Measurements from ENCODE around the gene ZNF74. TPM values are rescaled to one million over a fixed set of nuclear protein-coding genes. Genes with fewer than 3 reads are reported as not detected.
"Not testable (repeated sequence)": the region's sequence is repeated elsewhere in the genome, so short reads cannot be mapped to it uniquely, and the experiment has no call there.

ZNF74 gene
- total RNA-seq, 1 experiment from 2014 or later, result 34.3 TPM

DNA sequence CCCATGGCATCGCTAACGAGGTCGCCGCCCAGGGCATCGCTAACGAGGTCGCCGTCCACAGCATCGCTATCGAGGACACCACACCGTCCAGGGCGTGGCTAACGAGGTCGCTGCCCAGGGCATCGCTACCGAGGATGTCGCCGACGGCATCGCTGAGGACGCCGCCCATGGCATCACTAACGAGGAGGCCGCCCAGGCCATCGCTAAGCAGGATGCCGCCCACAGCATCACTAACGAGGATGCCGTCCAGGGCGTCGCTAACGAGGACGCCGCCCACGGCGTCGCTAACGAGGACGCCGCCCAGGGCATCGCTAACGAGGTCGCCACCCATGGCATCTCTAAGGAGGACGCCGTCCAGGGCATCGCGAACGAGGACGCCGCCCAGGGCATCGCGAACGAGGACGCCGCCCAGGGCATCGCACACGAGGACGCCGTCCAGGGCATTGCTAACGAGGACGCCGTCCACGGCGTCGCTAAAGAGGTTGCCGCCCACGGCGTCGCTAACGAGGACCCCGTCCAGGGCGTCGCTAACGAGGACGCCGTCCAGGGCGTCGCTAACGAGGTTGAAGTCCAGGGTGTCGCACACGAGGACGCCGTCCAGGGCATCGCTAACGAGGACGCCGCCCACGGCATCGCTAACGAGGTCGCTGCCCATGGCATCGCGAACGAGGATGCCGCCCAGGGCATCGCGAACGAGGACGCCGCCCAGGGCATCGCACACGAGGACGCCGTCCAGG is 35.3 kb upstream of the ZNF74 start:
- H2BK12ac ChIP-seq (ENCODE audit: insufficient read length, low read depth, low read length); H2BK5ac ChIP-seq (ENCODE audit: insufficient read length, low read length); H3T11ph ChIP-seq (ENCODE audit: low read length); H4K8ac ChIP-seq (replicated peaks; ENCODE audit: insufficient read length, low read depth, low read length); H3K4me3 Mint-ChIP-seq; H3K18ac ChIP-seq (ENCODE audit: insufficient read length, low read depth, low read length); H3K4me2 ChIP-seq (ENCODE audit: insufficient read depth, insufficient read length, low read length); H3K27me3 ChIP-seq (ENCODE audit: insufficient read depth, low read length); H3K9me3 ChIP-seq (ENCODE audit: control insufficient read depth, low read depth, low read length); H3K4me1 Mint-ChIP-seq; H4K5ac ChIP-seq (ENCODE audit: insufficient read length, low read depth, low read length); H3K27ac Mint-ChIP-seq; H2AFZ ChIP-seq (ENCODE audit: low read length); H3K14ac ChIP-seq (ENCODE audit: insufficient read depth, low read length); H3K27ac ChIP-seq (ENCODE audit: insufficient read length, low read depth, low read length); H3K4ac ChIP-seq (ENCODE audit: low read depth, low read length); H2BK20ac ChIP-seq (ENCODE audit: low read depth, low read length, poor library complexity, severe bottlenecking); H2BK120ac ChIP-seq (ENCODE audit: low read depth, low read length, poor library complexity, severe bottlenecking); H3K79me1 ChIP-seq (ENCODE audit: insufficient read depth, low read depth, low read length, poor library complexity, severe bottlenecking); H4K91ac ChIP-seq (ENCODE audit: insufficient read length, low read depth, low read length); H3K4me1 ChIP-seq (ENCODE audit: insufficient read depth, low read length); H4K20me1 ChIP-seq (ENCODE audit: control insufficient read depth, insufficient read depth, insufficient read length); H3K27me3 Mint-ChIP-seq (ENCODE audit: low read depth); H3K9ac ChIP-seq (ENCODE audit: extremely low read depth, insufficient read length, low read length); H3K36me3 Mint-ChIP-seq (ENCODE audit: insufficient read depth in 1 of 3, low read depth in 3 of 3); H3K23ac ChIP-seq (ENCODE audit: insufficient read length, low read depth, low read length); H3K79me2 ChIP-seq (ENCODE audit: insufficient read depth, low read length); H3K56ac ChIP-seq (ENCODE audit: insufficient read length, low read depth, low read length); H2BK15ac ChIP-seq (ENCODE audit: low read depth, low read length); H2AK5ac ChIP-seq (ENCODE audit: insufficient read length, low read length); H3K23me2 ChIP-seq (ENCODE audit: insufficient read length, low read depth, low read length, poor library complexity, severe bottlenecking); H3K9me3 Mint-ChIP-seq: not testable (repeated sequence)
- peak; percentile 1 for DNase-seq
- WGBS (ENCODE audit: extremely low coverage, insufficient read length, low lambda C conversion rate), result no CpG with 5 or more reads among the region's 103 CpGs

- H3K27ac ChIP-seq (ENCODE audit: insufficient read length, low read depth, low read length); H3K27me3 Mint-ChIP-seq (ENCODE audit: low read depth); DNase-seq; H3K36me3 Mint-ChIP-seq (ENCODE audit: insufficient read depth in 1 of 3, low read depth in 3 of 3); H3K23ac ChIP-seq (ENCODE audit: insufficient read length, low read depth, low read length); H2BK15ac ChIP-seq (ENCODE audit: low read depth, low read length); H4K91ac ChIP-seq (ENCODE audit: insufficient read length, low read depth, low read length); H3K27me3 ChIP-seq (ENCODE audit: insufficient read depth, low read length); H3K18ac ChIP-seq (ENCODE audit: insufficient read length, low read depth, low read length); H3K56ac ChIP-seq (ENCODE audit: insufficient read length, low read depth, low read length); H3K4me1 ChIP-seq (ENCODE audit: insufficient read depth, low read length); H2BK20ac ChIP-seq (ENCODE audit: low read depth, low read length, poor library complexity, severe bottlenecking); H4K20me1 ChIP-seq (ENCODE audit: control insufficient read depth, insufficient read depth, insufficient read length); H3K9me3 Mint-ChIP-seq; H2BK12ac ChIP-seq (ENCODE audit: insufficient read length, low read depth, low read length); H3K4me3 Mint-ChIP-seq; H3K79me2 ChIP-seq (ENCODE audit: insufficient read depth, low read length); H3K79me1 ChIP-seq (ENCODE audit: insufficient read depth, low read depth, low read length, poor library complexity, severe bottlenecking); H2AK5ac ChIP-seq (ENCODE audit: insufficient read length, low read length); H2AFZ ChIP-seq (ENCODE audit: low read length); H3K9me3 ChIP-seq (ENCODE audit: control insufficient read depth, low read depth, low read length); H3K14ac ChIP-seq (ENCODE audit: insufficient read depth, low read length); H3K23me2 ChIP-seq (ENCODE audit: insufficient read length, low read depth, low read length, poor library complexity, severe bottlenecking); H3K4ac ChIP-seq (ENCODE audit: low read depth, low read length); H3K9ac ChIP-seq (ENCODE audit: extremely low read depth, insufficient read length, low read length); H3T11ph ChIP-seq (ENCODE audit: low read length); H2BK120ac ChIP-seq (ENCODE audit: low read depth, low read length, poor library complexity, severe bottlenecking); H4K5ac ChIP-seq (ENCODE audit: insufficient read length, low read depth, low read length); H3K27ac Mint-ChIP-seq; H3K4me2 ChIP-seq (ENCODE audit: insufficient read depth, insufficient read length, low read length); H3K4me1 Mint-ChIP-seq; H4K8ac ChIP-seq (replicated peaks; ENCODE audit: insufficient read length, low read depth, low read length); H2BK5ac ChIP-seq (ENCODE audit: insufficient read length, low read length): not testable (repeated sequence)
- WGBS (ENCODE audit: extremely low coverage, insufficient read length, low lambda C conversion rate), result no CpG with 5 or more reads among the region's 60 CpGs
These were observed 33.7 kb upstream of the ZNF74 start for GRCh38 chr22:20360261-20360660.

Data from H9 (cell line).